Prostate gland (tissue), 2 donors: ENCODE data around the gene PALM3.

Source experiments
- POLR2A ChIP-seq: fragments of 450-650 bp; IDR thresholded peaks from one replicate; pipeline ENCODE4 v1.6.1; 2016; ENCODE audit warnings: antibody characterized with exemption, mild to moderate bottlenecking
- TF ChIP-seq, protein P1 (sequence below), 4 experiments: fragments of 200-600 bp in 2 of 4; fragments of 450-650 bp in 2 of 4; sonication (generic) in 2 of 4; IDR thresholded peaks; 1 replicate in 3 of 4; 2 replicates in 1 of 4; pipeline ENCODE4 v1.5.1; 2016 to 2019; ENCODE audit warnings: antibody characterized with exemption in 4 of 4, mild to moderate bottlenecking in 2 of 4, moderate library complexity in 2 of 4

GRCh38 chr19:14089412-14089661, 27.5 kb upstream of the PALM3 start:
- TF ChIP-seq, protein P1, sequence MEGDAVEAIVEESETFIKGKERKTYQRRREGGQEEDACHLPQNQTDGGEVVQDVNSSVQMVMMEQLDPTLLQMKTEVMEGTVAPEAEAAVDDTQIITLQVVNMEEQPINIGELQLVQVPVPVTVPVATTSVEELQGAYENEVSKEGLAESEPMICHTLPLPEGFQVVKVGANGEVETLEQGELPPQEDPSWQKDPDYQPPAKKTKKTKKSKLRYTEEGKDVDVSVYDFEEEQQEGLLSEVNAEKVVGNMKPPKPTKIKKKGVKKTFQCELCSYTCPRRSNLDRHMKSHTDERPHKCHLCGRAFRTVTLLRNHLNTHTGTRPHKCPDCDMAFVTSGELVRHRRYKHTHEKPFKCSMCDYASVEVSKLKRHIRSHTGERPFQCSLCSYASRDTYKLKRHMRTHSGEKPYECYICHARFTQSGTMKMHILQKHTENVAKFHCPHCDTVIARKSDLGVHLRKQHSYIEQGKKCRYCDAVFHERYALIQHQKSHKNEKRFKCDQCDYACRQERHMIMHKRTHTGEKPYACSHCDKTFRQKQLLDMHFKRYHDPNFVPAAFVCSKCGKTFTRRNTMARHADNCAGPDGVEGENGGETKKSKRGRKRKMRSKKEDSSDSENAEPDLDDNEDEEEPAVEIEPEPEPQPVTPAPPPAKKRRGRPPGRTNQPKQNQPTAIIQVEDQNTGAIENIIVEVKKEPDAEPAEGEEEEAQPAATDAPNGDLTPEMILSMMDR (IDR thresholded peaks at IDR 0.05): no peak
- TF ChIP-seq POLR2A: no peak
